Smooth muscle cell (in vitro differentiated cells): ENCODE data around the gene FAIM. TPM values are rescaled to one million over a fixed set of nuclear protein-coding genes. Genes with fewer than 3 reads are reported as not detected.
"Not testable (repeated sequence)": the region's sequence is repeated elsewhere in the genome, so short reads cannot be mapped to it uniquely, and the experiment has no call there.

ENCODE experiments used
- DNase-seq: peaks from one replicate; lab custom pipeline; 2025; ENCODE audit not compliant: unreplicated experiment; lab: John Stamatoyannopoulos, UW
- H2AFZ ChIP-seq: fragments of 200-600 bp; sonication (generic); 2 replicates; pipeline ENCODE4 v1.6.0; 2016; ENCODE audit warnings: antibody characterized with exemption, low read depth, mild to moderate bottlenecking
- H3F3A ChIP-seq: fragments of 200-600 bp; sonication (generic); 2 replicates; pipeline ENCODE4 v1.6.0; 2017; ENCODE audit warnings: antibody characterized with exemption, low read depth
- H3K27ac ChIP-seq: fragments of 200-600 bp; sonication (generic); 2 replicates; pipeline ENCODE4 v1.5.1; 2016; ENCODE audit warnings: low read depth, mild to moderate bottlenecking
- H3K27me3 ChIP-seq: fragments of 200-600 bp; sonication (generic); 2 replicates; pipeline ENCODE4 v1.6.1; 2016; ENCODE audit warnings: low read depth, mild to moderate bottlenecking
- H3K36me3 ChIP-seq: fragments of 200-600 bp; sonication (generic); 2 replicates; pipeline ENCODE4 v1.5.1; 2016; ENCODE audit warnings: low read depth
- H3K4me1 ChIP-seq: fragments of 200-600 bp; sonication (generic); 2 replicates; pipeline ENCODE4 v1.5.1; 2016; ENCODE audit warnings: low read depth
- H3K4me2 ChIP-seq: fragments of 200-600 bp; sonication (generic); 2 replicates; pipeline ENCODE4 v1.6.0; 2016; ENCODE audit warnings: mild to moderate bottlenecking
- H3K4me3 ChIP-seq: fragments of 200-600 bp; sonication (generic); 2 replicates; pipeline ENCODE4 v1.5.1; 2016; ENCODE audit warnings: mild to moderate bottlenecking
- H3K79me2 ChIP-seq: fragments of 200-600 bp; sonication (generic); 2 replicates; pipeline ENCODE4 v1.6.0; 2016; ENCODE audit warnings: low read depth, mild to moderate bottlenecking
- H3K9ac ChIP-seq: fragments of 200-600 bp; sonication (generic); 2 replicates; pipeline ENCODE4 v1.6.0; 2016; ENCODE audit warnings: low read depth
- H3K9me3 ChIP-seq: fragments of 200-600 bp; sonication (generic); replicated peaks from 2 replicates; pipeline ENCODE4 v1.5.1; 2016; ENCODE audit warnings: low read depth
- H4K20me1 ChIP-seq: fragments of 200-600 bp; sonication (generic); 2 replicates; pipeline ENCODE4 v1.6.0; 2016; ENCODE audit warnings: low read depth
- WGBS: methylation state at CpG from one replicate; pipeline ENCODE4 v1.1.7; 2016; ENCODE audit warnings: low lambda C conversion rate; 5-methylcytosine and 5-hydroxymethylcytosine counted together
- polyA plus RNA-seq: library from polyadenylated mRNA; unstranded; fragments of >200 nt; fragmentation: Nextera tagmentation; extraction: Ambion mirVana; gene quantifications from 2 replicates; pipeline ENCODE4 v1.2.1, GENCODE V29; 2016
- total RNA-seq: library from RNA; depleted of rRNA; stranded (reverse); fragments of >200 nt; gene quantifications from 2 replicates; pipeline ENCODE4 v1.2.3, GENCODE V29; 2014
- TF ChIP-seq, protein P1 (sequence below): fragments of 200-600 bp; sonication (generic); IDR thresholded peaks from 2 replicates; pipeline ENCODE4 v1.5.1; 2017; ENCODE audit warnings: borderline replicate concordance, mild to moderate bottlenecking, antibody characterized with exemption; ENCODE audit not compliant: insufficient read depth, poor library complexity, severe bottlenecking

FAIM gene
- total and polyA plus RNA-seq, 2 experiments from 2014 or later: 6.4 to 7.2 TPM

DNA sequence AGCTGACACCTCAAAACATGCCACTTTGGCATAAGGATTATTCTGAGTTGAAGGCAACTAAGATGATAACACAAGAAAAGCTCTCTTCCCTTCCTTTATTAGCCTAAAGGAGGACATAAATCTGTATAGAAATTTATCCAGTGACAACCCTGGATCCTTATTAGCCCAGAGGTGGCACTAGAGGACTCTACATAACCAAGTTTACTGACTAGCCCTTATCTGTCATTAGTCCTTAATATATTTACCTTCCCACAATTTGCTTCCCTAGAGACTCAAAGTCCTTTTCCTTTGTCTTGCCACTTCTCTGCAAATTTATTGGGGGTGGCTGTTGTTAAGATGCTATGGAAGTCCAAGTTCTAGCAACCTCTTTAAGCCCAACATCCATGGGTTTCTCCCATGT lies 41.2 kb upstream of the FAIM start:
- Histone ChIP-seq H4K20me1 (no peaks in the 10 kb centered on the region), H3K36me3 (no peaks in the 10 kb centered on the region), H3K4me3 (no peak overlapping the region), H3K4me2 (no peak overlapping the region), H3K9me3 (no peaks in the 10 kb centered on the region), H2AFZ (no peak overlapping the region), H3F3A (no peaks in the 10 kb centered on the region), H3K79me2 (no peaks in the 10 kb centered on the region), H3K9ac (no peak overlapping the region), H3K4me1 (no peaks in the 10 kb centered on the region), H3K27ac (no peak overlapping the region), H3K27me3 (no peaks in the 10 kb centered on the region)
- TF ChIP-seq, protein P1, sequence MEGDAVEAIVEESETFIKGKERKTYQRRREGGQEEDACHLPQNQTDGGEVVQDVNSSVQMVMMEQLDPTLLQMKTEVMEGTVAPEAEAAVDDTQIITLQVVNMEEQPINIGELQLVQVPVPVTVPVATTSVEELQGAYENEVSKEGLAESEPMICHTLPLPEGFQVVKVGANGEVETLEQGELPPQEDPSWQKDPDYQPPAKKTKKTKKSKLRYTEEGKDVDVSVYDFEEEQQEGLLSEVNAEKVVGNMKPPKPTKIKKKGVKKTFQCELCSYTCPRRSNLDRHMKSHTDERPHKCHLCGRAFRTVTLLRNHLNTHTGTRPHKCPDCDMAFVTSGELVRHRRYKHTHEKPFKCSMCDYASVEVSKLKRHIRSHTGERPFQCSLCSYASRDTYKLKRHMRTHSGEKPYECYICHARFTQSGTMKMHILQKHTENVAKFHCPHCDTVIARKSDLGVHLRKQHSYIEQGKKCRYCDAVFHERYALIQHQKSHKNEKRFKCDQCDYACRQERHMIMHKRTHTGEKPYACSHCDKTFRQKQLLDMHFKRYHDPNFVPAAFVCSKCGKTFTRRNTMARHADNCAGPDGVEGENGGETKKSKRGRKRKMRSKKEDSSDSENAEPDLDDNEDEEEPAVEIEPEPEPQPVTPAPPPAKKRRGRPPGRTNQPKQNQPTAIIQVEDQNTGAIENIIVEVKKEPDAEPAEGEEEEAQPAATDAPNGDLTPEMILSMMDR: no peak
- no peak for DNase-seq

DNA sequence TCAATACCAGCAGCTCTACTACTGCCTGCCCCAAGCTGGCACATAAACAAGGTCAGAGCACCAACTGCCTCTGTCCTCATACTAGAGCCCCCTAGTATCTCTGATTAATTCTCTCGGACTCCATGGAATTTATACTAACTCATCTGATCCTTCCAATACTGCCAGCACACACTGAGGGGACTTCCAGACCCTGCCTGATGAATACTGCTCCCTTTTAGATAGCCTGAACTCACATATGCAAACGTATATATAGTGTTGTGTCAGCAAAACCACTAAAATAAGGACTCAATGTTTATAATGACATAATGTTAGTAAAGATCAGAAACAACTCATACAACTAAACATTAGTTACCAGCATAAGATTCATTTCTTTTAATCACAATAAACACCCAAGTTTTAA lies 39.5 kb upstream of the FAIM start:
- no peaks in the 10 kb centered on the region for H3K27me3 ChIP-seq
- no peak overlapping the region for H3K27ac ChIP-seq
- no peaks in the 10 kb centered on the region for H4K20me1 ChIP-seq
- no peaks in the 10 kb centered on the region for H3K9me3 ChIP-seq
- no peaks in the 10 kb centered on the region for H3K4me1 ChIP-seq
- H3K9ac ChIP-seq: no peak overlapping the region
- no peak overlapping the region for H3K4me2 ChIP-seq
- no peaks in the 10 kb centered on the region for H3F3A ChIP-seq
- TF ChIP-seq, protein P1: no peak
- no peak overlapping the region for H3K4me3 ChIP-seq
- no peak for DNase-seq
- no peaks in the 10 kb centered on the region for H3K79me2 ChIP-seq
- H3K36me3 ChIP-seq: no peaks in the 10 kb centered on the region
- H2AFZ ChIP-seq: no peak overlapping the region
- WGBS: 90% methylated on average over 2 of the region's 2 CpGs

DNA sequence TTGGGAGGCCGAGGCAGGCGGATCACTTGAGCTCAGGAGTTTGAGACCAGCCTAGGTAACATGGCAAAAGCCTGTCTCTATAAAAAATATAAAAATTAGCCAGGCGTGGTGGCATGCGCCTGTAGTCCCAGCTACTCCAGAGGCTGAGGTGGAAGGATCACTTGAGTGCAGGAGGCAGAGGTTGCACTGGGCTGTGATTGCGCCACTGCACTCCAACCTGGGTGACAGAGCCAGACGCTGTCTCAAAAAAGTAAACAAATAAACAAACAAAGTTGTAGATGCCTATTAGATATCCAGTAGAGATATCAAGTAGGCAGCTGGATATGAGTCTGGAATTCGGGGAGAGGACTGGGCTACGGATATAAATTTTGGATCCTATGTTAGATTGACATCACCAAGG lies 38.9 kb upstream of the FAIM start:
- 96% methylated on average over 8 of the region's 8 CpGs for WGBS
- not testable (repeated sequence) for H3K9ac ChIP-seq, H3K36me3 ChIP-seq, H3K4me2 ChIP-seq, H3K27ac ChIP-seq, H3K27me3 ChIP-seq, DNase-seq, H2AFZ ChIP-seq, H3K4me1 ChIP-seq, H3K79me2 ChIP-seq, H3K4me3 ChIP-seq, H3F3A ChIP-seq, H3K9me3 ChIP-seq, H4K20me1 ChIP-seq

DNA sequence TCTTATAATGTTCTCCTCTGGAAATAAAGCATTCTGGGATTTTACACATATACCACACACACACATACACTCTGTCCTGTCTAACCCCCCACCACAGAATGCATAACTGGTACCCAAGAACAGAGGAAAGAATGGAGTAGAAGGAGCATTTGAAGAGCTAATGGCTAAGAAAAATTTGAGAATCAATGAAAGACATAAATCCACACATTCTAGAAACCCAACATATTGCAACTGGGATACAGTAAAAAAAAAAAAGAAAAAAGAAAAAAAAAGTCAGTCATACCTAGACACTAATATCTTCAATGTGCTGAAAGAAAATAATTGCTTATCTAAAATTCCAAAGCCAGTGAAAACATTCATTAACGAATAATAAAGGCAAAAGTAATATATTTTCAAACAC lies 35.4 kb upstream of the FAIM start:
- Histone ChIP-seq H4K20me1 (no peaks in the 10 kb centered on the region), H3K9me3 (no peaks in the 10 kb centered on the region), H3K9ac (no peak overlapping the region), H2AFZ (no peak overlapping the region), H3K27me3 (no peaks in the 10 kb centered on the region), H3K27ac (no peak overlapping the region), H3K79me2 (no peaks in the 10 kb centered on the region), H3K36me3 (no peaks in the 10 kb centered on the region), H3K4me3 (no peak overlapping the region), H3F3A (no peaks in the 10 kb centered on the region), H3K4me1 (no peaks in the 10 kb centered on the region), H3K4me2 (no peak overlapping the region)
- TF ChIP-seq, protein P1: no peak
- DNase-seq: no peak
- 88% methylated on average over 1 of the region's 1 CpG for WGBS
